Colonic mucosa (tissue), 4 donors: ENCODE data around the gene TNK1. TPM values are rescaled to one million over a fixed set of nuclear protein-coding genes. Genes with fewer than 3 reads are reported as not detected.

Experiments used
- DNase-seq: peaks from one replicate; pipeline ENCODE4 v3.0.0-alpha.2; 2020
- H3K27ac ChIP-seq: fragments of 200-600 bp; one replicate; pipeline ENCODE4 v1.8.0; 2021
- H3K27me3 ChIP-seq: fragments of 200-600 bp; one replicate; pipeline ENCODE4 v1.8.0; 2021
- H3K36me3 ChIP-seq: fragments of 200-600 bp; one replicate; pipeline ENCODE4 v1.8.0; 2021
- H3K4me1 ChIP-seq: fragments of 200-600 bp; one replicate; pipeline ENCODE4 v1.8.0; 2021; ENCODE audit warnings: mild to moderate bottlenecking
- H3K4me3 ChIP-seq: fragments of 200-600 bp; one replicate; pipeline ENCODE4 v1.8.0; 2021
- H3K9ac ChIP-seq, 2 donors: one replicate each; pipeline ENCODE4 v1.7.0; 2013; ENCODE audit warnings: control low read depth in 2 of 2, low read depth in 2 of 2, low read length in 2 of 2
- H3K9me3 ChIP-seq: fragments of 200-600 bp; one replicate; pipeline ENCODE4 v1.8.0; 2021
- CTCF ChIP-seq: fragments of 200-600 bp; IDR thresholded peaks from one replicate; pipeline ENCODE4 v1.8.0; 2022; ENCODE audit warnings: antibody characterized with exemption, mild to moderate bottlenecking
- intact Hi-C: fragments of 100-400 bp; cut with DNase I; formaldehyde crosslinking; loops from one replicate; pipeline ENCODE4 v1.14.1; 2022
- total RNA-seq, 2 donors: library from RNA; stranded (reverse); fragmentation: NEBNext Ultra II Directional in 1 of 2; extraction: Animal tissue kit (Norgen Biotek cat#: 25700) in 1 of 2; gene quantifications; one replicate each; pipeline ENCODE4 v1.2.1, GENCODE V29; 2021
- donor health status: healthy.
- donor health status: DM: no; HTN: no; CAD: no.
- donor health status: DM: no; HTN: no; CAD: no.

Gene TNK1
- total RNA-seq, 2 donors from 2014 or later = 18.0 to 22.6 TPM

- intact Hi-C loops = loop anchor here (10.0 kb wide), 2 partner anchors 160 to 210 kb away; partner anchors contain the start of gene SENP3
- TF ChIP-seq CTCF = no peak
- no peaks in the 10 kb centered on the region for H3K9me3 ChIP-seq
- peaks cover 14% of the 10 kb centered on the region for H3K4me1 ChIP-seq
- no peaks in the 10 kb centered on the region for H3K27me3 ChIP-seq
- no peaks in the 10 kb centered on the region for H3K36me3 ChIP-seq
- H3K4me3 ChIP-seq = no peak overlapping the region
- H3K9ac ChIP-seq = peak overlapping the region in 1 of 2 donors; percentile 23
- H3K27ac ChIP-seq = no peak overlapping the region
- DNase-seq = peak; percentile 32
These were observed 26.5 kb upstream of the TNK1 start for GRCh38 chr17:7354262-7354843.

GRCh38 chr17:7355053-7355452 lies 25.8 kb upstream of the TNK1 start, which contains the start of gene TMEM95:
TMEM95 (plus strand) TSS chr17:7355156; CDS start chr17:7355205, 49 bp downstream.
- peak; percentile 41 for DNase-seq
- Histone ChIP-seq H3K27me3 (no peaks in the 10 kb centered on the region), H3K27ac (peak within 1 kb of the TSS; percentile 47), H3K9ac (peak within 1 kb of the TSS; percentile 23 to 44), H3K9me3 (no peaks in the 10 kb centered on the region), H3K36me3 (no peaks in the 10 kb centered on the region), H3K4me3 (no peak within 1 kb of the TSS), H3K4me1 (peaks cover 14% of the 10 kb centered on the region)
- intact Hi-C loops = loop anchor here (5.0 to 10.0 kb wide), 3 partner anchors 82 to 210 kb away; partner anchors contain the start of genes FGF11, SENP3 and TMEM102
- no peak for TF ChIP-seq CTCF

GRCh38 chr17:7355573-7355972 lies 25.3 kb upstream of the TNK1 start:
- Histone ChIP-seq H3K27ac (peak overlapping the region; percentile 47), H3K9me3 (no peaks in the 10 kb centered on the region), H3K4me1 (peaks cover 11% of the 10 kb centered on the region), H3K36me3 (no peaks in the 10 kb centered on the region), H3K9ac (peak overlapping the region in 1 of 2 donors; percentile 44), H3K27me3 (no peaks in the 10 kb centered on the region), H3K4me3 (no peak overlapping the region)
- intact Hi-C loops = loop anchor here (5.0 to 10.0 kb wide), 3 partner anchors 82 to 209 kb away; partner anchors contain the start of genes FGF11, SENP3 and TMEM102
- no peak for TF ChIP-seq CTCF
- DNase-seq = no peak

GRCh38 chr17:7356072-7356549 lies 24.8 kb upstream of the TNK1 start:
- no peaks in the 10 kb centered on the region for H3K9me3 ChIP-seq
- H3K4me1 ChIP-seq = peaks cover 11% of the 10 kb centered on the region
- H3K4me3 ChIP-seq = no peak overlapping the region
- H3K27ac ChIP-seq = peak overlapping the region; percentile 47
- DNase-seq = peak; percentile 89
- peak; percentile 89 for TF ChIP-seq CTCF
- H3K9ac ChIP-seq = peak overlapping the region; percentile 2 to 44
- intact Hi-C loops = loop anchor here (5.0 to 10.0 kb wide), 3 partner anchors 81 to 209 kb away; partner anchors contain the start of genes FGF11, SENP3 and TMEM102
- no peaks in the 10 kb centered on the region for H3K27me3 ChIP-seq
- no peaks in the 10 kb centered on the region for H3K36me3 ChIP-seq

GRCh38 chr17:7356756-7357155 lies 24.1 kb upstream of the TNK1 start:
- no peak overlapping the region for H3K4me3 ChIP-seq
- TF ChIP-seq CTCF = no peak
- H3K27ac ChIP-seq = peak overlapping the region; percentile 47
- H3K27me3 ChIP-seq = no peaks in the 10 kb centered on the region
- no peaks in the 10 kb centered on the region for H3K9me3 ChIP-seq
- DNase-seq = no peak
- H3K36me3 ChIP-seq = no peaks in the 10 kb centered on the region
- intact Hi-C loops = loop anchor here (5.0 to 10.0 kb wide), 3 partner anchors 81 to 208 kb away; partner anchors contain the start of genes FGF11, SENP3 and TMEM102
- H3K4me1 ChIP-seq = peaks cover 11% of the 10 kb centered on the region
- peak overlapping the region; percentile 2 to 43 for H3K9ac ChIP-seq
